Heart left ventricle (tissue), 16 donors: ENCODE data around the gene COL23A1. TPM values are rescaled to one million over a fixed set of nuclear protein-coding genes. Genes with fewer than 3 reads are reported as not detected.

Source experiments
- ATAC-seq, 4 donors: fragments of 200-7000 bp; cut with Tn5 transposase; one replicate each; pipeline ENCODE4 v1.9.1; 2020 to 2022; ENCODE audit warnings: moderate library complexity in 4 of 4, mild to moderate bottlenecking in 3 of 4, moderate number of reproducible peaks in 1 of 4
- DNase-seq, 5 donors: peaks; one replicate each; pipeline ENCODE4 v3.0.0-alpha.2; 2020
- H3K27ac ChIP-seq, 12 donors: fragments of 200-600 bp; sonication (generic) in 4 of 12; one replicate each; pipeline versions ENCODE4 v1.5.0 to v1.8.0; 2016 to 2022; ENCODE audit warnings: mild to moderate bottlenecking in 2 of 12
- H3K27me3 ChIP-seq, 9 donors: fragments of 200-600 bp; sonication (generic) in 2 of 9; one replicate each; pipeline versions ENCODE4 v1.5.1 to v1.8.0; 2016 to 2022; ENCODE audit warnings: mild to moderate bottlenecking in 3 of 9
- H3K36me3 ChIP-seq, 9 donors: fragments of 200-600 bp; sonication (generic) in 2 of 9; one replicate each; pipeline versions ENCODE4 v1.5.0 to v1.8.0; 2018 to 2022; ENCODE audit warnings: mild to moderate bottlenecking in 2 of 9
- H3K4me1 ChIP-seq, 12 donors: fragments of 200-600 bp; sonication (generic) in 4 of 12; one replicate each; pipeline versions ENCODE4 v1.5.0 to v1.8.0; 2016 to 2022; ENCODE audit warnings: mild to moderate bottlenecking in 3 of 12
- H3K4me3 ChIP-seq, 12 donors: fragments of 200-600 bp; sonication (generic) in 4 of 12; one replicate each; pipeline versions ENCODE4 v1.5.0 to v1.8.0; 2017 to 2022; ENCODE audit warnings: mild to moderate bottlenecking in 9 of 12, moderate library complexity in 4 of 12
- H3K9me3 ChIP-seq, 12 donors: fragments of 200-600 bp; sonication (generic) in 4 of 12; one replicate each; pipeline versions ENCODE4 v1.5.0 to v1.8.0; 2016 to 2022; ENCODE audit warnings: mild to moderate bottlenecking in 1 of 12
- POLR2A ChIP-seq, 2 donors: fragments of 450-650 bp; IDR thresholded peaks; one replicate each; pipeline ENCODE4 v1.6.1; 2017; ENCODE audit warnings: antibody characterized with exemption in 2 of 2, mild to moderate bottlenecking in 2 of 2, moderate library complexity in 2 of 2
- WGBS, 4 donors: extraction: QIAGEN DNeasy Blood & Tissue Kit in 2 of 4; methylation state at CpG; one replicate each; pipeline versions ENCODE4 v1.1.5 to v1.1.7; 2013 to 2018; 5-methylcytosine and 5-hydroxymethylcytosine counted together
- intact Hi-C, 10 donors: fragments of 100-400 bp; cut with DNase I; formaldehyde crosslinking; loops; one replicate each; pipeline versions ENCODE4 v1.11.1 to v1.14.2; 2022
- polyA plus RNA-seq, 2 donors: library from polyadenylated mRNA; stranded (reverse); fragments of 200-250 nt; gene quantifications; one replicate each; pipeline ENCODE4 v1.2.3, GENCODE V29; 2013
- total RNA-seq, 9 donors: library from RNA; depleted of rRNA in 2 of 9; stranded (reverse); fragments of >200 nt in 2 of 9; fragmentation: NEBNext Ultra II Directional in 3 of 9; extraction: Animal tissue kit (Norgen Biotek cat#: 25700) in 3 of 9; gene quantifications; one replicate each; pipeline versions ENCODE4 v1.1.0 to v1.2.4, GENCODE V29; 2016 to 2023
- TF ChIP-seq, protein P1 (sequence below), 12 donors: fragments of 200-600 bp; sonication (generic) in 4 of 12; IDR thresholded peaks; one replicate each; pipeline versions ENCODE4 v1.5.0 to v1.8.0; 2018 to 2022; ENCODE audit warnings: antibody characterized with exemption in 12 of 12, mild to moderate bottlenecking in 5 of 12
- donor health status: ischemic (EF 13 %, LVEDD 7.1; RV severe dilation, severe dysfunction).
- donor health status: healthy with polysubstance abuse.
- donor health status: DM: no; HTN: yes; CAD: no.
- donor health status: DM: no; HTN: no; CAD: no.
- donor health status: ischemic (EF 25% LVEDD 6.9; RV normal size, moderate dysfunction).
- donor health status: ischemic (EF 25% LVEDD 5.7; RV mildly dilated, moderate dysfunction).
- donor health status: healthy.
- donor health status: DM: yes; HTN: yes; CAD: no.
- donor health status: ischemic (EF 35%, LVEDD 5.7; RV mildly dilated, moderate dysfunction).
- donor health status: nonischemic (EF 11% LVEDD 7.7; RV severe dilation, severe dysfunction).
- donor health status: DM: yes; HTN: yes; CAD: no.
- donor health status: PGD.
- donor health status: ischemic (EF 29% LVEDD 5.4; RV normal size, mild dysfunction).
- donor health status: nonischemic (EF 23%, LVEDD 6.1; RV moderate dilation, normal function).

Gene COL23A1
- total and polyA plus RNA-seq, 11 donors = 6.0 to 33.0 (median 18.8) TPM

DNA sequence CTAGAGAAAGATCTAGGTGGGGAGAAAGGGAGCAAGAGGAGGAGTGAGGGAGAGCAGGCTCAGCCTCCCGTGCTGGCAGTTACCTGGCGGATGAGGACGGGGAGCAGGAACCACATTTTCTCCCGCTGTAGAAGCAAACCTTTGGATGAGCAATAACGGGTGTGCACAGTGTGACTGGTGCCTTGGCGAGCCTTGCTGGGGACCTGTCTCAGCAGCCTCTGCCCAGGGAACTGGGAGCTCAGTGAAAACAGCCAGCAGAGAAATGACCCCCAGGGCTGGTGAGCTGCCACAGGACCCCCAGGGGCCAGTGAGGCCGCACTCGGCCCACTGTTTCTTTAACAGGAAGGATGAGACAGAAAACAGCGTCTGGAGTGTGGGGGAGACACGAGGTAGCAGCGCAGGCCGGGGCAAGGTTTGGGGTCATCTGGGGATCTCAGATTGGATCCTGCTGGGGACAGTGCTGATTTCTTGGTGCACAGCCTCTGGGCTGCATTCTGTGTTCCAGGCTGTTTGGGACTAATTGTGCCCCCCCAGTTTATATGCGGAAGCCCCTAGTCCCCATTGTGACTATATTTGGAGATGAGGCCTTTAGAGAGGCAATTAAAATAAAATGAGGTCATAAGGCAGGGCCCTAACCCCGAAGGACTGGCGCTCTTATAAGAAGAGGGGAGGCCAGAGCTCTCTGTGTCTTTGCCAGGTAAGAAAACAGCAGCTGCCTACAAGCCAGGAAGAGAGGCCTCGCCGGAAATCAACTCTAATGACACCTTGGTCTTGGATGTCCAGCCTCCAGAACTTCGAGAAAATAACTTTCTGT is 238.8 kb downstream of the COL23A1 start:
- Histone ChIP-seq H3K36me3 (no peaks in the 10 kb centered on the region), H3K27me3 (peaks cover 0 to 12% (median 0%) of the 10 kb centered on the region in 9 donors), H3K27ac (no peak overlapping the region), H3K4me3 (no peak overlapping the region), H3K4me1 (peaks cover 0 to 11% (median 3%) of the 10 kb centered on the region in 12 donors), H3K9me3 (no peaks in the 10 kb centered on the region)
- 73 to 86% (median 80%) methylated on average over 18 of the region's 18 CpGs for WGBS, 4 donors
- no peak for TF ChIP-seq POLR2A (IDR thresholded peaks at IDR 0.05)
- TF ChIP-seq, protein P1, sequence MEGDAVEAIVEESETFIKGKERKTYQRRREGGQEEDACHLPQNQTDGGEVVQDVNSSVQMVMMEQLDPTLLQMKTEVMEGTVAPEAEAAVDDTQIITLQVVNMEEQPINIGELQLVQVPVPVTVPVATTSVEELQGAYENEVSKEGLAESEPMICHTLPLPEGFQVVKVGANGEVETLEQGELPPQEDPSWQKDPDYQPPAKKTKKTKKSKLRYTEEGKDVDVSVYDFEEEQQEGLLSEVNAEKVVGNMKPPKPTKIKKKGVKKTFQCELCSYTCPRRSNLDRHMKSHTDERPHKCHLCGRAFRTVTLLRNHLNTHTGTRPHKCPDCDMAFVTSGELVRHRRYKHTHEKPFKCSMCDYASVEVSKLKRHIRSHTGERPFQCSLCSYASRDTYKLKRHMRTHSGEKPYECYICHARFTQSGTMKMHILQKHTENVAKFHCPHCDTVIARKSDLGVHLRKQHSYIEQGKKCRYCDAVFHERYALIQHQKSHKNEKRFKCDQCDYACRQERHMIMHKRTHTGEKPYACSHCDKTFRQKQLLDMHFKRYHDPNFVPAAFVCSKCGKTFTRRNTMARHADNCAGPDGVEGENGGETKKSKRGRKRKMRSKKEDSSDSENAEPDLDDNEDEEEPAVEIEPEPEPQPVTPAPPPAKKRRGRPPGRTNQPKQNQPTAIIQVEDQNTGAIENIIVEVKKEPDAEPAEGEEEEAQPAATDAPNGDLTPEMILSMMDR (IDR thresholded peaks at IDR 0.05) = no peak
- DNase-seq (peak in 2 of 5 donors; percentile 4 to 7), ATAC-seq (no peak)
- intact Hi-C loops = no loop called here

DNA sequence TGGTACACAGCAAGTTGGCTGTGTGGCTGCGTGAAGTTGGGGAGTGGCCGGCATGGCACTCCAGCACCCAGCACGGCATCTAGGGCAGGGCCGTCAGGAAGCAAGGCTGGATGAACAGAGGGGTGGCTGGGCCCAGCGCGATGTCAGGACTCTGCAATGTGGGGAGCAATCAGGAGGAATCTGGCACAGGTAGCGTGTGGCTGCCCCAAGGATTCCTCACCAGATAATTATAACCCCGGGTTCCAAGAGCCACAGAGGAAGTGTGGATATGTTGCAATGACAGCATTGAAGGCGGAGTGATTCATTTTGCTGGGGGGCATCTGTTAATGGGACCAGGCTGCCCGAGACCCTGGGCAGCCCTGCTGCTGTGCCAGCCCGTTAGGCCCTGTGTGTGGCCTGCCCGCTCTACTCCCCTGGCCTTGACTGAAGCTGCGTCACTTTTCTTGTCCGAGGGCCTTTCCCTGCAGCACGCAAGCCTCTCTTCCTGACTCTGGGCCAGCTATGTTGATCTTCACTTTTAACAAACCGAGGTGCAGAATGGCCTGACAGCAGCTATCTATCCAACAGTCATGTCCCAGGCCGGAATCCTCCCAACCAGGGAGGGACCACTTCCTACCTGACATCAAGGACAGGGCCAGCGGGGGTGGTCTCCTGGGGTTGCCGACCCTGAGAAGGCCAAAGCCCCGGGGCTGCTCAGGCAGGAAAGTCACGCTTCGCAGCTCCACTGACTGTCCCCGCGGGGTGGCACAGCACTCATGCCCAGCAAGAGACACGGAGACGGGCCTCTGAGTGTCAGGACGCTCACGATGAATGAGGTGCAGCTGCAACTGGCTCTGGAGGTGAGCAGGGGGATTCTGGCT is 239.6 kb downstream of the COL23A1 start:
- no peaks in the 10 kb centered on the region for H3K9me3 ChIP-seq
- H3K36me3 ChIP-seq = no peaks in the 10 kb centered on the region
- H3K4me1 ChIP-seq = peaks cover 0 to 5% (median 0%) of the 10 kb centered on the region in 12 donors
- WGBS, 4 donors = 78 to 85% (median 84%) methylated on average over 20 to 28 of the region's 28 CpGs
- H3K4me3 ChIP-seq = no peak overlapping the region
- no peak overlapping the region for H3K27ac ChIP-seq
- ATAC-seq (no peak), DNase-seq (peak in 2 of 5 donors; percentile 22 to 32)
- intact Hi-C loops = no loop called here
- peaks cover 0 to 11% (median 0%) of the 10 kb centered on the region in 9 donors for H3K27me3 ChIP-seq
- TF ChIP-seq, protein P1 (IDR thresholded peaks at IDR 0.05) = no peak
- no peak for TF ChIP-seq POLR2A (IDR thresholded peaks at IDR 0.05)

GRCh38 chr5:178349625-178350353 is 240.4 kb downstream of the COL23A1 start:
- Histone ChIP-seq H3K36me3 (no peaks in the 10 kb centered on the region), H3K27ac (no peak overlapping the region), H3K4me1 (peaks cover 0 to 5% (median 0%) of the 10 kb centered on the region in 12 donors), H3K27me3 (peaks cover 0 to 11% (median 0%) of the 10 kb centered on the region in 9 donors), H3K4me3 (no peak overlapping the region), H3K9me3 (no peaks in the 10 kb centered on the region)
- intact Hi-C loops = no loop called here
- ATAC-seq (no peak), DNase-seq (peak in 2 of 5 donors; percentile 12 to 27)
- WGBS, 4 donors = 92 to 97% (median 93%) methylated on average over 7 to 8 of the region's 8 CpGs
- TF ChIP-seq, protein P1 (IDR thresholded peaks at IDR 0.05) = no peak
- TF ChIP-seq POLR2A (IDR thresholded peaks at IDR 0.05) = no peak
